GM18526 (cell line): ENCODE data around the gene PRKN.

ENCODE experiments used
- POLR2A ChIP-seq: IDR thresholded peaks from 3 replicates; pipeline ENCODE4 v1.6.1; 2011; ENCODE audit not compliant: insufficient read length; ENCODE audit errors: extremely low read depth

Gene PRKN

DNA sequence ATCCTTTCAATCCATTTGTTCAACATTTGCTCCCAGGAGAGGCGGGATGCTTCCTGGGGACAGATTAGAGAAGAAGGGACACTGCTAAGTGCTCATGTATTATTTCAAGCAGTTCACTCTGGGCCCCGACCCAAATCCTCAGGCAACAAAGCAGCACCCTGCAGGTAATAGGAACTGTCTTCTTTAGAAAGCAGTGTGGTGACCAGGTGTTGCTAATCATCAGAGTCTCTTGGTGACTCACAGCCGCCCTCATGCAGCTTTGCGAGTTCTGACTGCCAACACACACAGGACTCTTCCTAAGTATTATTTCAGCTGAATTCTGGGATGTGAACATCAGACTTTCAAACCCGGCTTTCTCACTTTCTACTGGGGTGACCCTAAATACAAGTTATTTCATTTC, 356.4 kb downstream of the PRKN start:
- no peak for TF ChIP-seq POLR2A

DNA sequence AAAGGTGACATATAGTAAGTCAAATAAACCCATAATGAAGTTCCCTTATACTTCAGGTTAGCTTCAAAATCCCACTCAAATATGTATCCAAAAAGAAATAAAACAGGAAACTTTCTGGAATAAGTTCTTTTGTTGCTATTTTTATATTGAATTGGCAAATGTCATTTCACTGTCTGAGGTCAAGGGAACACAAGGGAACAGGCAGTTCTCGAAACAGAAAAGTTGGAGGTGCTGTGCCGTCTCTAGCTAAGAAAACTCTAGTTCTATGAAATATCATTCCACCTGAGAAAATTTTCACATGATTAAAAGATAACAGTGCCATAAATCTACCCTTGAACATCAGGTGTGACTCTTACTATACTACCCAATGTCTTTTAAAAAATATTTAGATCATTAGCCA, 358.5 kb downstream of the PRKN start:
- TF ChIP-seq POLR2A, result no peak

DNA sequence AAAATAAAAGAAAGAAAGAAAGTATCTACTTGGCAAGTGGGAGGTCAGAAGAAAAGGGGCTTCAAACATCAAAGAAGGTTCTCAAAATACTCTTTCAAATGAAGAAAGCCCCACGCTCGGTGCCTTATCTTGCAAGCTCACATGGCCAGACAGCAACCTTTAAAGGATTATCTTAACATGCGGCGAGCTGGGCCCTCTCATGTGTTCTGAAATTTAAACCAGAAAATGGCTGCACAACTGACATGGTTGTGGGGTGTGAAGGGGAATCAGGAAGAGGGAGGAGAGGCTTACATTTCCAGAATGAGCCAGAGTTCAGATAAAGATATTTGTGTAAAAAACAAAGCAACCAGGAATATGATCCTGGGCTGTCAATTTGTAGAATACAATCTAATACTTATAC, 363.1 kb downstream of the PRKN start:
- no peak for TF ChIP-seq POLR2A

GRCh38 chr6:162363757-162364156, 363.8 kb downstream of the PRKN start:
- no peak for TF ChIP-seq POLR2A

DNA sequence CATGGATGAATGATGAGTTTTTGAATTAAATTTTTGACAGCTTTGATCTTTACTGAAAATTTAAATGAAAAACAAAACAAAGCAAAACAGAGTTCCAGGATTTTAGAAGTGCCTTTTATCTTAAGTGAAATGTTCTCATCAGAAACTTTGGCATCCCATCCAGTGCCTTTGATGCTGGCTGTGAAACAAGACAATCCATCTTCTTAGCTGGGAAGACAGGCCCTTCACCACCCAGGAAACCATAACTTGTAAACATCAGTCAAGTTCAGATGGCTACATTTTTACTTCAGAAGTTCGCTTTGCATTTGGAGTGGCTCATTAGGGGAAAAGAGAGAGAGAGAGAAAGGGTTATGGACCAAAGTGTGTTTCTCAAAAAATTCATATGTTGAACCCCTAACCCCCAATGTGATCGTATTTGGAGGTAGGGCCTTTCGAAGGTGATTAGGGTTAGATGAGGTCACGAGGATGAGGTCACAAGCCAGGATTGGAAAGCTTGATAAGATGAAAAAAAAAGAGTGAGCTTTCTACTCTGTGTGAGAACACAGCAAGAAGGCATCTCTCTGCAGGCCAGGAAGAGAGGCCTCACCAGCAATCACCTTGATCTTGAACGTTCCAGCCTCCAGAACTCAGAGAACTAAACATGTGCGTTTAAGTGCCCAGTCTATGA, 366.5 kb downstream of the PRKN start:
- TF ChIP-seq POLR2A, result no peak

DNA sequence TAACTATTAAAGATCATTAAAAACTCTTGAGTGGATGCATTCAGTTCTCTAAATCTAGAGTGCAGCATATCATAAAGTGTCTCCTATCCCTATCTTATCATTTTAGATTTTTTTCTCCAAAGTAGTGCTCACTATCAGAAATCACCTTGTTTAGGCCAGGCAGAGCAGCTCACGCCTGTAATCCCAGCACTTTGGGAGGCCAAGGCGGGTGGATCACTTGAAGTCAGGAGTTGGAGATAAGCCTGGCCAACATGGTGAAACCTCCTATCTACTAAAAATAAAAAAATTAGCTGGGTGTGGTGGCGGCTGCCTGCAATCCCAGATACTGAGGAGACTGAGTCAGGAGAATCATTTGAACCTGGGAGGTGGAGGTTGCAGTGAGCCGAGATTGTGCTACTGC, 368.9 kb downstream of the PRKN start:
- no peak for TF ChIP-seq POLR2A

GRCh38 chr6:162345051-162345511, 382.5 kb downstream of the PRKN start:
- no peak for TF ChIP-seq POLR2A

GRCh38 chr6:162344646-162345010, 382.9 kb downstream of the PRKN start:
- no peak for TF ChIP-seq POLR2A

DNA sequence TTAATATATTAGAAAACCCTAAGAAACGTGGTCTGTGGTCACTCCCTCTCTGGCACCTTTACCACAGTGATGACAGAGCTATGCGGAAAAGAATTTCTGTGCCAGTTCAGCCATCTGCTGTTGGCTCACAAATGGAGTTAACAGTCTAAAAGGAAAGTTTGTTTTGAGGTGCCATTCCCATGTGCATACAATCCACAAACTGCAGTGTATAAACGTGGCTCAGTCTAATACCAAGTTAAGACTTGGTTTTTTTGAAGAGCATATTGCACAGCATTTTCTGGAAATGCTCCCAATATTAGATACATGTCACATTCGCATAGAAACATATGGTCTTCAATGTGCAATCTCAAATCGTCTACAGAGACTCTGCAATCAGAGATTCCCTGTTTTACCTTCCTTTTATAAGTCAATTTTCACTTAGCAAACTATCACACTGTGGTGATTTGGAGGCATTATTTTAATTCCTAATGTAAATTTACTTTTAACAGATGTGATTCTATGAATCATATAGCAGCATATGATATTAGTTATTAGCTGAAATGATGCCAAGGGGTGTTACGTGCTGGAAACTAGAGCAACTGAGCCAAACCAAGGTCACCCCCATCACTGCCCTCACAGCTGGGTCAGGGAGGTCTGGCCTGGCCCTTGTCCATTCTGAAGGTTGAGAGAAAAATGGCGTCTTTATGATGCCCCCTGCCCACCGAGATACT, 383.5 kb downstream of the PRKN start:
- no peak for TF ChIP-seq POLR2A

DNA sequence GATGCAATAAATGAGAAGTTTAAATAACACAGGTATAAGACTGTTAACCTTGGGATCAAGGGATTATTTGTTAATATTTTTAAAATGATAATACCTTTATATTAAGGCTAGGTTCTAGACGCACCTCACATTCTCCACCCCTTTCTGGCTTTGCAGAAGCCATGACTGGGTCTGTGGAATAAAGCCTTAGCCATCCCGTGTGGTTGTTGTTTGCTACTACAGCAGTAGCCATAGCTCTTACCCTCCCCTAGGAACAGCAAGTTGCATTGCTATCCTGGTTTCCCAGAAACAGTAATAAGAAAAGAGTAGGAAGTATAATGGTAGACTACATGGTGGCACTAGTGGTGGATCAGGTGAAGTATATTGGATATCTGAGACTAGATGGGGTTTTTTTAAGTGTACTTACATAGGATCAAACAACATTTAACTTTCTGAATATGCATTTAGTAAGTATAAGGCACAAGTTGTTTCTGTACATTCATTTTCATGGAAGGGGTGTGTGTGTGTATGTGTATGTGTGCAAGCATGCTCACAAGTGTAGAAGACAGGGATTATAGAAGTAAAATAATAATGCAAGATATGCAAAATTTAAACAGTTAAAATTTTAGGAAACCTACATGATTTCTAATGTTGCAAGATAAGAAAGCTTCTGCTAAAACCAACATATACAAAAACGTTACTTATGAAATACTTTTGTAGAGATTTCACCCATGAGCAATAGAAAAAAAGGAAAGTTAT, 384.2 kb downstream of the PRKN start:
- no peak for TF ChIP-seq POLR2A

DNA sequence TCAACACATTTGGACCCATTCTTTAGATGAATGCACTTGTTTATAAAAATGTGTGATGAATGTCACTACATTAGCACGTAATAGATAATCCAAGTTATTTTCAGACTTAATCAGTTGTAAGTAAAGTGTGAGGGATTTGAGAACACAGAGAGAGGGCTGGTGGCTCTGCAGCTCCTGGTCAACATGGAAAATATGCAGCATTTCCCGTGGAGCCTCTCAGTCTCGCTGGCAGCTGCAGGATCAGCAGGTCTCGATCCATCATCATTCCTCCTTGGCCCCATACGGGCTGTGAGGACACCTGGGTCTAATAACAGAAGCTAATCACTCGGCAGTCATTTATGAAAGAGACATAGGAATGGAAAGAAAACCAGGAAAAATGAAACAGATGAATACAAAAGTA, 390.2 kb downstream of the PRKN start:
- TF ChIP-seq POLR2A, result no peak

GRCh38 chr6:162336359-162336758, 391.2 kb downstream of the PRKN start:
- no peak for TF ChIP-seq POLR2A

- no peak for TF ChIP-seq POLR2A
These were observed 395.2 kb downstream of the PRKN start for GRCh38 chr6:162332365-162332764.

GRCh38 chr6:162331911-162332310, 395.7 kb downstream of the PRKN start:
- TF ChIP-seq POLR2A, result no peak

DNA sequence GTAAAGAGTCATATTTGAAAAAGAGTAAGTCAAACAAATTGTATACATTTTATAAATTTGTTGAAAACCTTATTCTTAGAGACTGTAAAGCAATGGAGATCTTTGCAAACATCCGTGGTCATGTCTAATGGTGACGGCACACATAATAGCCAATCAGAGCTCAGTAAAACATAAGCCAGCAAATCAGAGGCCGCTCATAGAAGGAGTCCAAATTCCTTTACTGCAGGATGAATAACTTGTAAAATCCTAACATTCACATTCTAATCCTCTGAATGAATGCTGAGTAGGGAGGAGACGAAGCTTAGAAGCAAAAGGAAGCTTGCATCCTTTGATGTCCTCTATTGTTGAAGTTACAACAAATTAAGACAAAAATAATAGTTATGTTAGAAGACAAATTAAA, 401.7 kb downstream of the PRKN start:
- no peak for TF ChIP-seq POLR2A

- TF ChIP-seq POLR2A, result no peak
These were observed 402.5 kb downstream of the PRKN start for GRCh38 chr6:162325051-162325450.
